ENCODE data around the gene AP1S3. TPM values are rescaled to one million over a fixed set of nuclear protein-coding genes. Genes with fewer than 3 reads are reported as not detected.
A peak's percentile ranks its signal among the peaks of the same experiment; 100 is the strongest.

Gene AP1S3
- total RNA-seq, 2 donors from 2014 or later = 2.2 to 3.5 TPM

DNA sequence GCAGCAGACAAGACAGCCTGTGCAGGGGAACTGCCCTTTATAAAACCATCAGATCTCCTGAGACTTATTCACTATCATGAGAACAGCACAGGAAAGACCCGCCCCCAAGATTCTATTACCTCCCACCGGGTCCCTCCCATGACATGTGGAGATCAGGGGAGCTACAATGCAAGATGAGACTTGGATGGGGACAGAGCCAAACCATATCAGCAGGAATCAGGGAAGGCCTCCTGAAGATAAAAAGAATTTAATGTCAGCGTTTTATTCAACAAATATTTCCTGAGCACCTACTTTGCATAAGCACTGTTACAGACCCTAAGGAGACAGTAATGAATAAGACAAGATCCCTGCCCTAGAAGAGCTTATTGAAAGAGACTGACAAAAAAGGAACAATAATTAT is 105.0 kb downstream of the AP1S3 start:
- no peak overlapping the region for H3K27ac ChIP-seq
- H3K4me1 ChIP-seq = peaks cover 0 to 12% of the 10 kb centered on the region in 2 donors
- H3K27me3 ChIP-seq = no peaks in the 10 kb centered on the region
- no peaks in the 10 kb centered on the region for H3K9me3 ChIP-seq
- TF ChIP-seq, protein P1, sequence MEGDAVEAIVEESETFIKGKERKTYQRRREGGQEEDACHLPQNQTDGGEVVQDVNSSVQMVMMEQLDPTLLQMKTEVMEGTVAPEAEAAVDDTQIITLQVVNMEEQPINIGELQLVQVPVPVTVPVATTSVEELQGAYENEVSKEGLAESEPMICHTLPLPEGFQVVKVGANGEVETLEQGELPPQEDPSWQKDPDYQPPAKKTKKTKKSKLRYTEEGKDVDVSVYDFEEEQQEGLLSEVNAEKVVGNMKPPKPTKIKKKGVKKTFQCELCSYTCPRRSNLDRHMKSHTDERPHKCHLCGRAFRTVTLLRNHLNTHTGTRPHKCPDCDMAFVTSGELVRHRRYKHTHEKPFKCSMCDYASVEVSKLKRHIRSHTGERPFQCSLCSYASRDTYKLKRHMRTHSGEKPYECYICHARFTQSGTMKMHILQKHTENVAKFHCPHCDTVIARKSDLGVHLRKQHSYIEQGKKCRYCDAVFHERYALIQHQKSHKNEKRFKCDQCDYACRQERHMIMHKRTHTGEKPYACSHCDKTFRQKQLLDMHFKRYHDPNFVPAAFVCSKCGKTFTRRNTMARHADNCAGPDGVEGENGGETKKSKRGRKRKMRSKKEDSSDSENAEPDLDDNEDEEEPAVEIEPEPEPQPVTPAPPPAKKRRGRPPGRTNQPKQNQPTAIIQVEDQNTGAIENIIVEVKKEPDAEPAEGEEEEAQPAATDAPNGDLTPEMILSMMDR (IDR thresholded peaks at IDR 0.05) = no peak
- H3K36me3 ChIP-seq = no peaks in the 10 kb centered on the region
- DNase-seq (ENCODE audit: low spot score) = no peak
- no peak overlapping the region for H3K4me3 ChIP-seq

- H3K27me3 ChIP-seq = no peaks in the 10 kb centered on the region
- H3K4me1 ChIP-seq = peaks cover 0 to 13% of the 10 kb centered on the region in 2 donors
- no peak for DNase-seq (ENCODE audit: low spot score)
- no peak overlapping the region for H3K27ac ChIP-seq
- TF ChIP-seq, protein P1 (IDR thresholded peaks at IDR 0.05) = no peak
- H3K9me3 ChIP-seq = no peaks in the 10 kb centered on the region
- no peaks in the 10 kb centered on the region for H3K36me3 ChIP-seq
- no peak overlapping the region for H3K4me3 ChIP-seq
These were observed 105.9 kb downstream of the AP1S3 start for GRCh38 chr2:223731503-223731902.

- TF ChIP-seq, protein P1 (IDR thresholded peaks at IDR 0.05) = no peak
- Histone ChIP-seq H3K4me3 (no peak overlapping the region), H3K27me3 (no peaks in the 10 kb centered on the region), H3K4me1 (peaks cover 0 to 27% of the 10 kb centered on the region in 2 donors), H3K36me3 (no peaks in the 10 kb centered on the region), H3K27ac (no peak overlapping the region), H3K9me3 (no peaks in the 10 kb centered on the region)
- DNase-seq (ENCODE audit: low spot score) = no peak
These were observed 107.6 kb downstream of the AP1S3 start for GRCh38 chr2:223729781-223730180.

DNA sequence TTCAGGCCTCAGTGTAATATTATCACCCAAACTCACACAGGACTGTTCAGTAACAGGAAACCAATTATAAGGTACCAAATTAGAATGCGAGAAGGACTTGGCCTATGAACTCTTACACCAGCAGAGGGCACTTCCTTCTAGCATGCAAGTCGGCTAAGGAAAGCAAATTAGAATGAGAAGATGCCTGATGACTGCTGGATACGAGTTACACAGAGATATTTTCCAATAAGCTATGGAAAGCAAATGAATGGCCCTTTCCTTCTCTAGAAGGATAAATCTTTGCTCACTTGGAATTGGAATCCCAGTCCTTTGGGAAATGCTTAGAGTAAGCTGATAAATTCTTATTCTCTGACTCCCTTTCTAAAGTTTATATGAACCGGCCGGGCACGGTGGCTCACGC is 109.8 kb downstream of the AP1S3 start:
- no peaks in the 10 kb centered on the region for H3K36me3 ChIP-seq
- no peak overlapping the region for H3K27ac ChIP-seq
- TF ChIP-seq, protein P1 (IDR thresholded peaks at IDR 0.05) = peak in 1 of 2 donors; percentile 58
- no peaks in the 10 kb centered on the region for H3K9me3 ChIP-seq
- peaks cover 0 to 29% of the 10 kb centered on the region in 2 donors for H3K4me1 ChIP-seq
- H3K27me3 ChIP-seq = no peaks in the 10 kb centered on the region
- DNase-seq (ENCODE audit: low spot score) = no peak
- no peak overlapping the region for H3K4me3 ChIP-seq

- no peaks in the 10 kb centered on the region for H3K9me3 ChIP-seq
- H3K27me3 ChIP-seq = no peaks in the 10 kb centered on the region
- peak overlapping the region; percentile 62 to 83 for H3K27ac ChIP-seq
- H3K36me3 ChIP-seq = no peaks in the 10 kb centered on the region
- DNase-seq (ENCODE audit: low spot score) = no peak
- no peak overlapping the region for H3K4me3 ChIP-seq
- H3K4me1 ChIP-seq = peaks cover 0 to 27% of the 10 kb centered on the region in 2 donors
- TF ChIP-seq, protein P1 (IDR thresholded peaks at IDR 0.05) = no peak
These were observed 111.1 kb downstream of the AP1S3 start for GRCh38 chr2:223725986-223726970.
